ENCODE results near the gene KDM4D. TPM values are rescaled to one million over a fixed set of nuclear protein-coding genes. Genes with fewer than 3 reads are reported as not detected.

The KDM4D gene
- total and polyA plus RNA-seq, 4 donors = 1.4 to 2.6 (median 2.4) TPM

DNA sequence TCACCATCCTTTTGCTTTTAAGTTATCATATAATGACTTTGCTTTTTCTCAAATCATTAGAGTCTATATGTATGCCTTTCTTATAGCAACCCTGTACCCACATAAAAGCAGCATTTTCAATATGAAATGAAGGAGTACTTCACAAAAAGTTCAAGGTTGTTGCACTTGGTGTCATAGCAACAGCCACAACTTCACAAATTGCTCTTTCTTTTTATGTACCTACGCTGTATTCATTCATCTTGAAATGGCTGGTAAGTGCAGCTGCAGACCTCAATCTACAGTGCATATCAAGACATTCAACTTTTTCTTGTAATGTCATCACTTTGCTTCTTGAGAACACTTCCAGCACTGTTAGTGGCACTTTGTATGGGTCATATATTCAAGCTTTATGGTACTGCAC lies 18.8 kb upstream of the KDM4D start:
- 89% methylated on average over 1 of the region's 1 CpG for WGBS (ENCODE audit: insufficient coverage)
- DNase-seq (ENCODE audit: low read depth in 4 of 6, low spot score in 6 of 6) = no peak

DNA sequence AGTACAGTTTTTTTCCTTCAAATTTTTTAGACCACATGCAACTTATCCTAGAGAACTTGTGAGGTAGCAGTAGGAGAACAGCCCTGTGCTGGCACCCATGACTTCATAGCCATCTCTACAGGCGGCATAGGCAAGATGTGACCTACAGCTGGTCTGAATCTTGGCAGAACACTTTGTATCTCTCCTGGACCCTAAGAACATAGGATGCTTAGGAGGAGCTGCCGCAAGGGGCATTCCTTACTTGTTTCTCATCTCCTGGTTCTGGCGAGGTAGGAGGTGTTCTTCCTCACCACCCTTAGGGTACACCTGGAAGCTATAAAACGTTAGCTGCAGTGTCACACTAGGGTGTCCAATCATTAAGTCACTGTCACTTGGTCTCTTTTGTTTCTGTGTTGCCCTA lies 16.5 kb upstream of the KDM4D start:
- Histone ChIP-seq H3K27me3 (ENCODE audit: control insufficient read depth, insufficient read depth, low read length) (no peaks in the 10 kb centered on the region), H3K9me3 (ENCODE audit: control insufficient read depth, insufficient read depth, low read length) (no peaks in the 10 kb centered on the region), H3K27ac (ENCODE audit: low read depth, low read length) (no peak overlapping the region), H3K36me3 (ENCODE audit: control insufficient read depth, insufficient read depth, low read length) (peaks cover 15% of the 10 kb centered on the region), H3K4me1 (ENCODE audit: control insufficient read depth, insufficient read depth, low read length) (no peaks in the 10 kb centered on the region), H3K4me3 (ENCODE audit: low read depth, low read length) (no peak overlapping the region)
- DNase-seq (ENCODE audit: low read depth in 4 of 6, low spot score in 6 of 6) = no peak
- 46% methylated on average over 3 of the region's 4 CpGs for WGBS (ENCODE audit: insufficient coverage)

More for the DNA sequence above, 18.8 kb upstream of the KDM4D start:
- no peak overlapping the region for H3K4me3 ChIP-seq (ENCODE audit: low read depth, low read length)
- no peaks in the 10 kb centered on the region for H3K27me3 ChIP-seq (ENCODE audit: control insufficient read depth, insufficient read depth, low read length)
- no peaks in the 10 kb centered on the region for H3K4me1 ChIP-seq (ENCODE audit: control insufficient read depth, insufficient read depth, low read length)
- peaks cover 8% of the 10 kb centered on the region for H3K36me3 ChIP-seq (ENCODE audit: control insufficient read depth, insufficient read depth, low read length)
- no peaks in the 10 kb centered on the region for H3K9me3 ChIP-seq (ENCODE audit: control insufficient read depth, insufficient read depth, low read length)
- H3K27ac ChIP-seq (ENCODE audit: low read depth, low read length) = no peak overlapping the region

DNA sequence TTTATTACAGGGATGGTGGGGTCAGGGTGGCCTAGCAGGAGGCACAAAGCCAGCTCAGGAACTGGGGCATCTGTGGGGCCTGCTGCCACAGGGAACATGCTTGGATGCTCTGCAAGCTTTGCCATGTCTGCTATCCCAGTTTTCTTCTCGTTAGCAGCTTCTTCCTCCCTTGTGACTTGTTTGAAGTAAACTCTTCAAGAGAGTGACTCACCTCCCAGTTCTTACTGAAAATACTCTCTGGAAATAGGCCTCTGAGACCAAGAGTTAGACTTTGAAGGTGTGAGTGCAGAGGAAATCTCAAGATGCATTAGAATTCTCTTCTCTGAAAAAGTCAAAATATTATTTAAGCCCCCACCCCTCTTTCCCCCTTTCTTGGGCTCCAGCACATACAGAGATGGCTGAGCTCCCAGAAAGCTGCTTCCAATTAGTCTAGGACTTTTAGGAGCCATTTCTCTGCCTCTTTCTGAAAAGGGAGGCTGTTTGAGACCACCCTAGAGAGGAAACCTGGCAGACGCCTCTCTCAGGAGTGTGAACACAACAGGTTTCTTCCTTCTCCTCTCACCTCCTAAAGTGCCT lies 15.3 kb upstream of the KDM4D start:
- Histone ChIP-seq H3K9me3 (ENCODE audit: control insufficient read depth, insufficient read depth, low read length) (no peaks in the 10 kb centered on the region), H3K27ac (ENCODE audit: low read depth, low read length) (peak overlapping the region; percentile 7), H3K27me3 (ENCODE audit: control insufficient read depth, insufficient read depth, low read length) (no peaks in the 10 kb centered on the region), H3K4me3 (ENCODE audit: low read depth, low read length) (no peak overlapping the region), H3K4me1 (ENCODE audit: control insufficient read depth, insufficient read depth, low read length) (no peaks in the 10 kb centered on the region), H3K36me3 (ENCODE audit: control insufficient read depth, insufficient read depth, low read length) (peaks cover 17% of the 10 kb centered on the region)
- no CpG with 5 or more reads among the region's 2 CpGs for WGBS (ENCODE audit: insufficient coverage)
- no peak for DNase-seq (ENCODE audit: low read depth in 4 of 6, low spot score in 6 of 6)

DNA sequence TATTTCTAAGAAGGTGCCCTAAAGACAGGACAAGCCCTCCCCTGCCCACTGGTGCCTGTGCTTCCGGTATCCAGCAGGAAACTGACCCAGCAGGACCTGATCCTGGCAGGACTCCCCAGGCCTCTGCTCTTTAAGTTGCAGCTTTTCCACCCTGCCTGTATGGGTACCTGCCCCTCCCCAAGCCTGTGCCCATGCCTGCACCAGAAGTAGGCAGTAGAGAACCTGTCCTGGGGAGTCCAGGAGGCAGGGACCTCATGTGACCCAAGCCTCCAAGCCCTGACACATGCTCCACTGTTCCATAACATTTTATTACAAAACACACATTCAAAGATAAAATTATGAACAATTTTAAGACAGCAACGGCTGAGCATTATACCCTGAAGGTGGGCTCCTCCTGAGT lies 14.3 kb upstream of the KDM4D start:
- H3K36me3 ChIP-seq (ENCODE audit: control insufficient read depth, insufficient read depth, low read length) = peaks cover 19% of the 10 kb centered on the region
- WGBS (ENCODE audit: insufficient coverage) = 82% methylated on average over 2 of the region's 2 CpGs
- H3K9me3 ChIP-seq (ENCODE audit: control insufficient read depth, insufficient read depth, low read length) = no peaks in the 10 kb centered on the region
- no peaks in the 10 kb centered on the region for H3K27me3 ChIP-seq (ENCODE audit: control insufficient read depth, insufficient read depth, low read length)
- no peak overlapping the region for H3K27ac ChIP-seq (ENCODE audit: low read depth, low read length)
- no peak for DNase-seq (ENCODE audit: low read depth in 4 of 6, low spot score in 6 of 6)
- no peaks in the 10 kb centered on the region for H3K4me1 ChIP-seq (ENCODE audit: control insufficient read depth, insufficient read depth, low read length)
- H3K4me3 ChIP-seq (ENCODE audit: low read depth, low read length) = no peak overlapping the region

- no peaks in the 10 kb centered on the region for H3K27me3 ChIP-seq (ENCODE audit: control insufficient read depth, insufficient read depth, low read length)
- no CpG with 5 or more reads among the region's 2 CpGs for WGBS (ENCODE audit: insufficient coverage)
- no peak overlapping the region for H3K4me3 ChIP-seq (ENCODE audit: low read depth, low read length)
- no peaks in the 10 kb centered on the region for H3K9me3 ChIP-seq (ENCODE audit: control insufficient read depth, insufficient read depth, low read length)
- peaks cover 30% of the 10 kb centered on the region for H3K36me3 ChIP-seq (ENCODE audit: control insufficient read depth, insufficient read depth, low read length)
- no peaks in the 10 kb centered on the region for H3K4me1 ChIP-seq (ENCODE audit: control insufficient read depth, insufficient read depth, low read length)
- H3K27ac ChIP-seq (ENCODE audit: low read depth, low read length) = no peak overlapping the region
- DNase-seq (ENCODE audit: low read depth in 4 of 6, low spot score in 6 of 6) = no peak
These were observed 13.0 kb upstream of the KDM4D start for GRCh38 chr11:94960488-94960887.

- no peaks in the 10 kb centered on the region for H3K9me3 ChIP-seq (ENCODE audit: control insufficient read depth, insufficient read depth, low read length)
- WGBS (ENCODE audit: insufficient coverage) = no CpG with 5 or more reads among the region's 1 CpG
- no peak overlapping the region for H3K27ac ChIP-seq (ENCODE audit: low read depth, low read length)
- peaks cover 36% of the 10 kb centered on the region for H3K36me3 ChIP-seq (ENCODE audit: control insufficient read depth, insufficient read depth, low read length)
- no peaks in the 10 kb centered on the region for H3K27me3 ChIP-seq (ENCODE audit: control insufficient read depth, insufficient read depth, low read length)
- H3K4me1 ChIP-seq (ENCODE audit: control insufficient read depth, insufficient read depth, low read length) = no peaks in the 10 kb centered on the region
- no peak for DNase-seq (ENCODE audit: low read depth in 4 of 6, low spot score in 6 of 6)
- no peak overlapping the region for H3K4me3 ChIP-seq (ENCODE audit: low read depth, low read length)
These were observed 12.3 kb upstream of the KDM4D start for GRCh38 chr11:94961255-94961654.

- no peaks in the 10 kb centered on the region for H3K4me1 ChIP-seq (ENCODE audit: control insufficient read depth, insufficient read depth, low read length)
- H3K27me3 ChIP-seq (ENCODE audit: control insufficient read depth, insufficient read depth, low read length) = no peaks in the 10 kb centered on the region
- H3K4me3 ChIP-seq (ENCODE audit: low read depth, low read length) = no peak overlapping the region
- no peak overlapping the region for H3K27ac ChIP-seq (ENCODE audit: low read depth, low read length)
- WGBS (ENCODE audit: insufficient coverage) = 90% methylated on average over 2 of the region's 4 CpGs
- H3K36me3 ChIP-seq (ENCODE audit: control insufficient read depth, insufficient read depth, low read length) = peaks cover 38% of the 10 kb centered on the region
- H3K9me3 ChIP-seq (ENCODE audit: control insufficient read depth, insufficient read depth, low read length) = no peaks in the 10 kb centered on the region
- DNase-seq (ENCODE audit: low read depth in 4 of 6, low spot score in 6 of 6) = no peak
These were observed 8.6 kb upstream of the KDM4D start for GRCh38 chr11:94964934-94965333.

DNA sequence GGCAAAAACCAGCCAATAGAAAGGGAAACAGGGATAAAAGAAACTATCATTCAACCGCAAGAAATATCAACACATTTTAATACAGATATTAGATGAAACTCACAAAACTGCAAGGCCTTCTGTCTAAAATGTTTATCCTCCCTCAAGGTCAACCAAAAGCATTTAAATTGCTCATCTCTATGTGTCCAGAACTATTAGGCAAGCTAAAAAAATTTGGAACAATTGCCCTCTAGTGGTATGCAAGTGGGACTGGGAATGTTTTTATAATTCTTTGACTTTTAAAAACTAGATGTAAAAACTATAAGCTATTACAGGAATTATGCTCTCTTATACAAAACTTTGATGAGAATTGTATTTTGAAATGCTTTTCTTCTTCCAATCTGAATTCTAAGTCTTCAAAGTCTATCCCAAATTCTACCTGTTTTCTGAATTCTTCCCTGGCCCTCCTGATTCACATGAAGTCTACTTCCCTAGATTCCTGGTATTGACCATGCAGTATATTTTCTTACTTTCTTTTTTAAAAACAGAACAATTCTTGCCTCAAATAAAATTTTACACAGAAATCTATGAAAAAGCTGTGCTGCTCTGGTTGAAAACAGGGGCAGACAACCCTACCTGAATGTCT lies 5.1 kb upstream of the KDM4D start:
- WGBS (ENCODE audit: insufficient coverage) = 100% methylated on average over 1 of the region's 1 CpG
- H3K27ac ChIP-seq (ENCODE audit: low read depth, low read length) = no peak overlapping the region
- peak in 2 of 6 donors; percentile 33 to 39 for DNase-seq (ENCODE audit: low read depth in 4 of 6, low spot score in 6 of 6)

DNA sequence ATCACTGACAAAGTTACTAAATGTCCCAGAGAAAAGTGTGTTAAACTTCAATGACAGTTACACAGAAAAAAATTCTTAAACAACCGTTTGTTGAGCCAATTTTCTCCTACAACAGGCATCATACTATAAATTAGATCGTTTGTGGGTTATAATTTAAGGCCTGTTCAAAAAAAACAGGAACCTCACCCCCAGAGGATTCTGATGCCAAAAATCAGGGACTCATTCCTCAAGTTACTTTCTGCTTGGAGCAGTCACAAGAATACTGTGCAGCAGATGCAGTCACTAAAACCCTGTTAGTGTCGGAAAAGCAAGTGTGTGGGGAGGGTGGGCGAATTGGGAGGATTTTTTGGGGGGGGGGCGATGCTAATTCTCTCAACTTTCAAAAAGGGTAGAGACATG lies 810 bp upstream of the KDM4D start:
- peaks cover 14% of the 10 kb centered on the region for H3K36me3 ChIP-seq (ENCODE audit: control insufficient read depth, insufficient read depth, low read length)
- H3K4me1 ChIP-seq (ENCODE audit: control insufficient read depth, insufficient read depth, low read length) = no peaks in the 10 kb centered on the region
- H3K27ac ChIP-seq (ENCODE audit: low read depth, low read length) = no peak overlapping the region
- no peaks in the 10 kb centered on the region for H3K27me3 ChIP-seq (ENCODE audit: control insufficient read depth, insufficient read depth, low read length)
- H3K9me3 ChIP-seq (ENCODE audit: control insufficient read depth, insufficient read depth, low read length) = no peaks in the 10 kb centered on the region
- no peak for DNase-seq (ENCODE audit: low read depth in 4 of 6, low spot score in 6 of 6)
- WGBS (ENCODE audit: insufficient coverage) = no CpG with 5 or more reads among the region's 5 CpGs
- peak overlapping the region; percentile 92 for H3K4me3 ChIP-seq (ENCODE audit: low read depth, low read length)

More for the DNA sequence above, 5.1 kb upstream of the KDM4D start:
- H3K4me3 ChIP-seq (ENCODE audit: low read depth, low read length) = no peak overlapping the region
- H3K36me3 ChIP-seq (ENCODE audit: control insufficient read depth, insufficient read depth, low read length) = peaks cover 33% of the 10 kb centered on the region
- no peaks in the 10 kb centered on the region for H3K4me1 ChIP-seq (ENCODE audit: control insufficient read depth, insufficient read depth, low read length)
- H3K27me3 ChIP-seq (ENCODE audit: control insufficient read depth, insufficient read depth, low read length) = no peaks in the 10 kb centered on the region
- no peaks in the 10 kb centered on the region for H3K9me3 ChIP-seq (ENCODE audit: control insufficient read depth, insufficient read depth, low read length)

- H3K4me3 ChIP-seq (ENCODE audit: low read depth, low read length) = peak overlapping the region; percentile 92
- peaks cover 8% of the 10 kb centered on the region for H3K36me3 ChIP-seq (ENCODE audit: control insufficient read depth, insufficient read depth, low read length)
- WGBS (ENCODE audit: insufficient coverage) = no CpG with 5 or more reads among the region's 6 CpGs
These were observed 669 bp downstream of the KDM4D start for GRCh38 chr11:94974178-94974577.

More at GRCh38 chr11:94974178-94974577, 669 bp downstream of the KDM4D start:
- Histone ChIP-seq H3K27ac (ENCODE audit: low read depth, low read length) (no peak overlapping the region), H3K27me3 (ENCODE audit: control insufficient read depth, insufficient read depth, low read length) (no peaks in the 10 kb centered on the region), H3K9me3 (ENCODE audit: control insufficient read depth, insufficient read depth, low read length) (no peaks in the 10 kb centered on the region), H3K4me1 (ENCODE audit: control insufficient read depth, insufficient read depth, low read length) (no peaks in the 10 kb centered on the region)
- DNase-seq (ENCODE audit: low read depth in 4 of 6, low spot score in 6 of 6) = no peak

All from spinal cord (tissue), 10 donors.